Measurements from ENCODE around the gene MAN2B1. TPM values are rescaled to one million over a fixed set of nuclear protein-coding genes. Genes with fewer than 3 reads are reported as not detected.
A peak's percentile ranks its signal among the peaks of the same experiment; 100 is the strongest.
"Not testable (repeated sequence)": the region's sequence is repeated elsewhere in the genome, so short reads cannot be mapped to it uniquely, and the experiment has no call there.

MAN2B1 gene
- 31.2 and 38.5 TPM in 2 replicates for total RNA-seq (2014; rRNA removed; shearing (Covaris generic))
- polyA plus RNA-seq (2015; cell fraction: cytosol; rRNA removed): 52.4 and 53.4 TPM in 2 replicates
- 64.3 and 70.4 TPM in 2 replicates for polyA plus RNA-seq (2015; cell fraction: nucleus; rRNA removed)

GRCh38 chr19:12666265-12667048, at the start of gene MAN2B1, which contains the start of gene WDR83:
MAN2B1 (minus strand) TSS chr19:12666742; CDS start chr19:12666701, 41 bp downstream.
WDR83 (plus strand) TSS chr19:12666807; CDS start chr19:12669791, 2,984 bp downstream.
- DNase-seq (ENCODE audit: low read depth): peak; percentile 70

DNA sequence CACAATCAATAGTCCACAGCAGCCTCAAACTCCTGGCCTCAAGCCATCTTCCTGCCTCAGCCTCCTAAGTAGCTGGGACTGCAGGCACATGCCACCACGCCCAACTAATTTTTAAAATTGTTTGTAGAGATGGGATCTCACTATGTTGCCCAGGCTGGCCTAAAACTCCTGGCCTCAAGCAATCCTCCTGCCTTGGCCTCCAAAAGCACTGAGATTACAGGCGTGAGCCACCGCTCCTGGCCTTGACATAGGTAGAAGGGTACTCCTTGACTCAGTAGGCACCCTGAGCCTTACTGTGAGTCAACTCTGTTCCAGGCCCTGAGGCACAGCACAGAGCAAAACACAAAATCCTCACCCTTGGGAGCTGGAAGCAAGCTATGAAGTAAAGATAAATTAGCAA, 49.4 kb upstream of the MAN2B1 start:
- no peak for DNase-seq (ENCODE audit: low read depth)

- DNase-seq (ENCODE audit: low read depth): no peak
Measured at GRCh38 chr19:12715102-12715501, 48.6 kb upstream of the MAN2B1 start.

DNA sequence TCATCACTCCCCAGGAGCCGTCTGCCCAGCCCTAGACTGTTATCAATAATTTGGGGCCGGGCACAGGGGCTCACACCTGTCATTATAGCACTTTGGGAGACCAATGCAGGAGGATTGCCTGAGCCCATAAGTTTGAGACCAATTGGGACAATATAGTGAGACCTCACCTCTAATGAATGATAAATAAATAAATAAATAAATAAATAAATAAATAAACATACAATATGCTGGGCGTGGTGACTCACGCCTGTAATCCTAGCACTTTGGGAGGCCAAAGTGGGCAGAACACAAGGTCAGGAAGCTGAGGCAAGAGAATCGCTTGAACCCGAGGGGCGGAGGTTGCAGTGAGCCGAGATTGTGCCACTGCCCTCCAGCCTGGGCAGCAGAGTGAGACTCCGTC, 46.8 kb upstream of the MAN2B1 start:
- DNase-seq (ENCODE audit: low read depth): not testable (repeated sequence)

GRCh38 chr19:12712077-12712476, 45.5 kb upstream of the MAN2B1 start:
- DNase-seq (ENCODE audit: low read depth): not testable (repeated sequence)

GRCh38 chr19:12711187-12711586, 44.6 kb upstream of the MAN2B1 start:
- DNase-seq (ENCODE audit: low read depth): no peak

GRCh38 chr19:12708641-12709040, 42.1 kb upstream of the MAN2B1 start:
- no peak for DNase-seq (ENCODE audit: low read depth)

GRCh38 chr19:12706332-12706718, 39.8 kb upstream of the MAN2B1 start:
- no peak for DNase-seq (ENCODE audit: low read depth)

- no peak for DNase-seq (ENCODE audit: low read depth)
Measured at GRCh38 chr19:12705654-12706331, 39.3 kb upstream of the MAN2B1 start.

GRCh38 chr19:12705169-12705568, 38.6 kb upstream of the MAN2B1 start:
- no peak for DNase-seq (ENCODE audit: low read depth)

DNA sequence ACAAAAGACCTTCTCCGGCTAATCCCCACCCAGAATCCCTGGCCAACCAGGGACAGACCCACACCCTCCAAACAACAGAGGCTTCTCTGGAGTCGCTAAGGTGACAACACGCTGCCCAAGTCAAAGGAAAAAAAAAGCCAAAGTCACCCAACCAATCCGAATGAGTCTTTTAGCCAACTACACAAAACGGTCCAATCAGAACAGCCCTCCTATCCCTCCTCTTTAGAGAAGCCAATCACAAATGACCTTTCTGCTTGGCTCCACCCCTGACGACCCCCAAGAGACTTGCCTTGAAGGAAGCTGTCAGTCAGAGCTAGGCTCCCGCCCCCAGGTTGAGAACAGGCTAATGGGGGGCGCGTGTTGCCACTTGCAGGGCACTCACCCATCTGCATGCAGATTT, 36.5 kb upstream of the MAN2B1 start:
- DNase-seq (ENCODE audit: low read depth): peak; percentile 38

DNA sequence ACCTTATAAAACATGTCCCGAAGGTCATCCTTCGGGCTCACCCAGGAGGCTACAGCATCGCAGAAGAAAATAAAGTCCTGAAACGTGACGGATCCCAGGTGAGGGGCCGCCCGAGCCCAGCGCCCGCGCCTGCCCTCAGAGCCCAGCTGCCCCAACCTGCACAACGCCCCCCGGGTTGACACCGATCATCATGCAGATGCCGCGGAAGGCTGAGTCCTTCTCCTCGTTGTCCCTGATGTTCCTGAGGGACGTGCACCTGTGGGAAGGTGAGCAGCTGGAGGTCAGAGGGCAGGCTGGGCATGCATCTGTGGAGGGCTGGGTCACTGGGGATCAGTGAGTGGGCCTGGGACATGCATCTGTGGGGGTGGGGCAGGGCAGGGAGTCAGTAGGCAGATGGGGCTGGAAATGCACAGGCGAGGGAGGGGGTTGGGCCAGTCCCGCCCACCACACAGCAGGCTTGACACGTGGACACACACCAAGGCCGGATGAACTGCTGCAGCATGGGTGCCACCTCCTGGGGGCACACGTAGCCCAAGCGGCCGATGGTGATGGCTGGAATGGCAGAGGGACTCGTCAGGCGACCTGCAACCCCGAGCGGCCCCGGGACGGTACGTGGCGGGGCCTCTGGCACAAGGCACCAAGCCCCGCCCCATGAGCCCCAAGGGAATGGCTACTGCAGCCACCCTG, 35.2 kb upstream of the MAN2B1 start:
- no peak for DNase-seq (ENCODE audit: low read depth)

DNA sequence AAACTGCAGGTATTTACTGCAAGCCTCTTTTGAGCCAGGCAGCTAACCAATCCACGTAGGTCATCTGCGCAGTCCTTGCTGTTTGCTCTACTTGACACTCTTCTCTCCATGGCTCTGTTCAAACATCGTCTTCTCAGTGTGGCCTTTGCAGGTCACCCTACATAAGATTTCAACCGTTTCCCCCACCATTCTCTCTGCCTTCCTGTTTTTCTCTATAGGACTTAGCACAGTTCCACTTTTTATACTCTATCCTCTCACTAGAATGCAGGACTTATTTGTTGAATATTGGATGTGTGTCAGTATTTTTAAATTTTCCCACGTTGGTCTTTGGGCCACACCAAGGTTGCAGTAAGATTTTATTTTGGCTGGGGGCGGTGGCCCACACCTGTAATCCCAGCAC, 31.6 kb upstream of the MAN2B1 start:
- DNase-seq (ENCODE audit: low read depth): no peak

GRCh38 chr19:12697425-12697824, 30.9 kb upstream of the MAN2B1 start:
- not testable (repeated sequence) for DNase-seq (ENCODE audit: low read depth)

- DNase-seq (ENCODE audit: low read depth): peak; percentile 88
Measured at GRCh38 chr19:12696366-12697335, 30.1 kb upstream of the MAN2B1 start, which contains the start of gene FBXW9. FBXW9 (minus strand) TSS chr19:12696631; CDS start chr19:12696581, 50 bp downstream.

GRCh38 chr19:12695997-12696365, 29.4 kb upstream of the MAN2B1 start:
- DNase-seq (ENCODE audit: low read depth): no peak

- no peak for DNase-seq (ENCODE audit: low read depth)
Measured at GRCh38 chr19:12695514-12695913, 29.0 kb upstream of the MAN2B1 start.

DNA sequence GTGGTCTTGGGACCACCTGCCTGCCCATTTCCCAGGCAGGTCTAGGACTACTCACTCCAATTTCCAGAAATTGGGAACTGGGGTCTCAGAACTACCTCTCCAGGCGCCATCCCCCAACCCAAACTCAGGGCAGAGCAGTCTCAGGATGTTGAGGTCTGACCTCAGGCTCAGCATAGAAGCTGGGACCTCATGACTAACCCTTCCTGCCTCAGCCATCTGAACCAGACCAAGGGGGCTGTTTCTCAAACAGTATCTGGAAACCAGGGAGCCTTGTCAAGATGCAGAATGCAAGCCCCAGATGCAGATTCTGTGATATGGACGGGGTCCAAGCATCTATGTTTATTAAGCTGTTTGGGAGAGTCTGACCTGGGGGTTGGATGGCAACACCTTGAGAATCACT, 28.6 kb upstream of the MAN2B1 start:
- peak; percentile 50 for DNase-seq (ENCODE audit: low read depth)

DNA sequence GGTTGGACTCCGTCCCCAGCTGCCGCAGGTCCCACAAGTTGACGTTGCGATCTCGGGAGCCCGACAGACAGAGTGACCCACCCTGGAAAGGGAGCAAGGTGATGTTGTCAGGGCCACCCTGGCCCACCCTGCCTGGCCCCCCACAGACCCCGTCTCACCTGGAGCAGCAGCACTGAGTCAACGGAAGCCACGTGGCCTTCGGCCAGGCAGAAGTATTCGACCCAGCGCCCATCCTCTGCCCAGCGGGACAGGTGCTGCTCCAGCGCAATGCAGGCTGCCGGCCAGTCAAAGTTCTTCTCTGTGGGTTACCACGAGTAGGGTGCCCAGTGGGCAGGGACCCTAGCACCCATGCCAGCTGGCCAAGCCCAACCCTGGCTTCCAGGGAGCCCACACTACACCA, 28.1 kb upstream of the MAN2B1 start:
- no peak for DNase-seq (ENCODE audit: low read depth)

GRCh38 chr19:12692960-12693359, 26.4 kb upstream of the MAN2B1 start:
- DNase-seq (ENCODE audit: low read depth): no peak

Measured in HT1080 (cell line).